HG03521 (cell line): Measurements from ENCODE around the gene PTCHD4.
"Not testable (repeated sequence)": the region's sequence is repeated elsewhere in the genome, so short reads cannot be mapped to it uniquely, and the experiment has no call there.

Experiments used
- ATAC-seq: cut with Tn5 transposase; IDR thresholded peaks from one replicate; pipeline ENCODE4 v1.9.1; 2021; ENCODE audit warnings: mild to moderate bottlenecking, moderate library complexity; ENCODE audit not compliant: unreplicated experiment

The PTCHD4 gene

DNA sequence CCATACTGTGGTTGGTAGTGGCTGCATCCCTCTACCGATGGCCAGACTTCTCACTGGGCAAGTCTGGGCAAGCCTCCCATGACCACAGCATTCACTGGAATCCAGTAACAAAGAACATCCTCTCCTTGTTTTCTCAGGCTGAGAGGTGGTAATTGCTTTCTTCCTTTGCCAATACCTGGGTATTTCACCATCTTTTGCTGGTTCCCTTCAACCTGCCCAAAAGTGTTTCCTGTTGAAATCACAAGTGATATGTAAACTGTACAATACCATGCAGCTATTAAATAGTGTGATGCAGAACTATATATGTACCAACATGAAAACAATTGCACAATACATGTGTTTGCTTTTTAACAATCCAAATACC is at the start of gene PTCHD4:
TSS of gene PTCHD4 (minus strand) at position 55 of the 364 bp plus-strand sequence. CDS start 42,240 bp downstream, outside the sequence.
- no peak for ATAC-seq

DNA sequence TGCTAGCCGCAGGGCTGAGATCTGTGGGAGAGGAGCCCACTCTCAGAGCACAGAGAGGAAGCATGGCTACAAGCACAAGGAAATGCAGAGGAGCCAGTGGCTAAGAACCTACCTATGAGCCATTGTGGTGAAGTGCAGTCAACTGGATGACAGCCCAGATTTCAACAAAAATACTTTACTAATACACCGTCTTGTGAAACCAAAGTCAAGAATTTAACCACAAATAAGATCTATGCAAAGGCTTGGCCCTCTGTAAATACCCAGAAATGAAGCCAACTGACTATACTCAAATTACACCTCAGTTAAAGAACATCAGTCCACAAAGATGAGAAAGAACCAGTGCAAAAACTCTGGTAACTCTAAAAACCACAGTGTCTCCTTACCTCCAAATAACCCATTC is 40.1 kb upstream of the PTCHD4 start:
- no peak for ATAC-seq

DNA sequence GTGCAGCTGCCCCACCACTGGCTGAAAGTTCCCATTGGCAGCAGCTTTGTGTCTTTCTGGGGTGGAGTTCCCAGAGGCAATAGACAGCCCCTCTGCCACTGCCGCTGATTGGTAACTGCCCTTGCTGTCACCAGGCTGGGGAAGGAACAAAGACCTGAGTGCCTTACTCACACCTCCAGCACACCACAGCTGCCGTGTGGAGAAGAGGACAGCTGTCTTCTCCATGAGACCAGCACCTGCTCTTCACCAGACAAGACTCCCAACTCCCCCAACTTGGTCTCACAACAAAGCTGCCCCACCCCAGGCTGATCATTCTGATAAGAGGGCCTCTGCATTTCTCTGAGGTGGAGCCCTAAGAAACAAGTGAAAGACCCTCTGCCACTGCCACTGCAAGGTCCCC is 39.7 kb upstream of the PTCHD4 start:
- no peak for ATAC-seq

DNA sequence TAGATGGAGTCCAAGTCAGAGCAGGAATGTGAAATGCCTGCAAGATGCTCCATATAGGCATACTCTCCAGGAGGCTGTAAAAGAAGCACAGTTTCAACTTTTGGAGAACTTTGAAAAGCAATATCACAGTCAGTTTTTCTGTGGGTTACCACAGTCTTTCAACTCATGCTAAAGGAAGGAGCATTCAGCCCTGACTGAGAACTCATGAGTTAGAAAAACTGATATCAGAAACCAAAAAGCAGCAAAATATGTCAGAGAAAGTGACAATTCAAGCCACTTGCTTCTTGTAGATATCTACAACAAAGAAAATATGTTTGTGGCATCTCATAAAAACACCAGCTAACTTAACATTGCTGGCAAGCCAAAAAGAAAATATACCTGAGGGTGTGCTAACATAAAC is 36.1 kb upstream of the PTCHD4 start:
- no peak for ATAC-seq

DNA sequence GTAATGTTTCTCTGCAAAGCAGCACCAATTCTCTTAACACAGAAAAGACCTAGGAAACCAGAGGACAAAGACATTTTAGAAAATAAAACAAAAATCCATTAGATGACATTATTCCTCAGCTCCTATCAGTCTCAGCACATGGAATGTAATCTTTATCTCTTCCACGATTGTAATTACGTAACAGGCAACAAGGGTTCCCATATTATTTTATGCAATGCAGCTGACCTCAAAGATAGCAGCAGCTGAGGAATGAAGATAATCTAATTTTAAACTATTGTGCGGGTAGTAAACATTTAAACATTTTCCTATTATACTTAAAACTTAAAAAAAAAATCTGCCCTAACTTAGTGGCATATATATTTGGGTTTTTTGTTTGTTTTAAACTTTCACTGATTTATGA is 33.0 kb upstream of the PTCHD4 start:
- ATAC-seq: no peak

DNA sequence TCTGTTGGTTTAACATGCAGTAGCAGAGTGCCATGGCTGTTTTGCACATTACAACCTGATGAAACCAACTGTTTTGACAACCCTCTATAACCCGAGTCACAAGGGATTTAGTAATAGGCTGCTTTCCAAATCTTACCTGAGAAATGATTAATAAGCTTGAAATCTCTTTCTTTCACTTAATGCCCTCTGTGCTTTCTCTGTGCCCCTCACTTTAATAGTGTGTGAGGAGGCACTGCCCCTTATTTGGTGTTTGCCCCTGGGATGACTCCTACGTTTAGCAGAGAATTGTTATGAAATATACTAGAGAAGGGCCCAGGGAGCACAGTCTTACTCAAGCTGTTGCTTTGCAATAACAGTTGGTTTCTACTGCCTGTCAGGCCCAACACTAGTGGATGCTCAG is 31.0 kb upstream of the PTCHD4 start:
- no peak for ATAC-seq

DNA sequence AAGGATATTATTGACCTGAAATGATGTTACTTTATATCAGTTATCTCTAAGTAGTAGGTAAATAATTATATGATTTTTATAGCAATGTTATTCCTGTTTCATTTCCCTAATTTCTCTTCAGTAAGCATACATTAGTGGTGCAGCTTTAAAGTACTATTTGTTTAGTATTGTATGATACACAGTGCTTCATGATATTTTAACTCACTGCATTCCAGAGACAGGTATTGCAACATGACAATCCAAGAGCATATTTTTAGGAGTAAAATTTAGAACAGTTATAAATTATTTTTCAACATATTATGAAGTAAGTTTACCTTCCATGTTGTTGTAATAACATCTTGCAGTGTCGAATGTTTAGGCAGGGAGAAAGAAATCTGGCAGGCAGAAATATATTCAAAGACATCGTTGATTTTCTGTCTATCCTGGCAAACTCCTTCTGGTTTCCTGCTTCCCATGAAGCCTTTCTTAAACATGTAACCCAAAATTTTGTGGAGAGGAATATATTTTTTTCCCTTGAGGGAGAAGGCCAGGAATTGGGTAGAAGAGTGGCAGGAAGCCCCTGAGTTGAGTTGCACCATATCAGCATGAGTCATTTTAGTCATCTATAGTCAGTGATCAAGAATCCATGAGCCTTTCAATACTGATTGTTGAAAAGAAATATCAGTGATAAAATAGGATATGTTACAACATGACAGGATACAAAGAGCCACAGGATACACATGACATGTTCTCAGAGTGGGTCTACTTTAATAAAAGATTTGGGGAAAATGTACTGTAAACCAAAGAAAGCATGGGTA is 29.0 kb upstream of the PTCHD4 start:
- ATAC-seq: no peak

DNA sequence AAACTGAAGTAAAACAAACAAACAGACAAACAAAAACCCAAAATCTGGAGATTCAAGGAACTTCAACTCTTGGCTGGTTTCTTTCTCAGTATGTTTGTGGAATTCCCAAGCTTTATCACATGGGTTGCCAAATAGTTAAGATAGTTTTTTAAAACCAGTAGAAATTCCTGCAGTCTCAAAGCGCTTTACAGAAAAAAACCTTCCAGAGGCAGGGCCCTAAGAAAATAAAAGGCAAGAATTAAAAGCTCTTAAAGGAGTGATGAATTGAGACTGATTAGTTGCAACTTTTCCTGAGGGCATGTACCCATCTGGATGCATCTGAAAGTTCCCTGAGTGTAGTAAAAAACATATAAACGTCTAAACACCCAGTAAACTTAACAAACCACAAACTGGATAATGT is 25.9 kb upstream of the PTCHD4 start:
- ATAC-seq: no peak

DNA sequence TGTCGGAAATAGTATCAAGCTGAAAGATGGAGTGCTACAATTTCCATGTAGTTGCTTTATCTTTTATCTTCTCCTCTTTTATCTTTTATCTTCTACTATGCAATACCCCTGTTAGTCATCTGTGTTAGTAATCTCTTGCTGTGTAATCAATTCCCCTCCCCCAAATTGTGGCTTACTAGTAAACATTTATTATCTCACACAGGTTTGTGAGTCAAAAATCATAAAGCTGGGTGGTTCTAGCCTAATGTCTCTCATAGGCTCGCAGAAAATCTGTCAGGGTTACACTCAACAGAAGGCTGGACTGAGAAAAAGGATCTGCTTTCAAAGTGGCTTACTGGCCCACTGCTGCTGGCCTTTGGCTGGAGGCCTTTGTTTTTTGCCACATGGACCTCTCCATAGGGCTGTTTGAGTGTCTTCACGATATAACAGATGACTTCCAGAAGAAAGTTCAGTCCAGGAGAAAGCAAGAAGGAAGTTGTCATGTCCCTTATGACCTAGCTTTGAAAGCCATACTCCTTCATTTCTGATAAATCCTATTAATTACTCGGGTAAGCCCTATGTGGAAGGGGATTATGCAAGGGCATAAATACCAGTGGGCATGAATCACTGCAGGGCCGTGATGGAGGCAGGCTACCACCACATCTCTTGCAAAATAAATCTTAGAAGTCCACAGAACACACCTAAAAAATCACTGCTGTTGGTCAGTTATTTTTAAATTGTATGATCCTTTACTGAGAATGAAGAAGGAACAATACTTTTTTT is 24.5 kb upstream of the PTCHD4 start:
- no peak for ATAC-seq

DNA sequence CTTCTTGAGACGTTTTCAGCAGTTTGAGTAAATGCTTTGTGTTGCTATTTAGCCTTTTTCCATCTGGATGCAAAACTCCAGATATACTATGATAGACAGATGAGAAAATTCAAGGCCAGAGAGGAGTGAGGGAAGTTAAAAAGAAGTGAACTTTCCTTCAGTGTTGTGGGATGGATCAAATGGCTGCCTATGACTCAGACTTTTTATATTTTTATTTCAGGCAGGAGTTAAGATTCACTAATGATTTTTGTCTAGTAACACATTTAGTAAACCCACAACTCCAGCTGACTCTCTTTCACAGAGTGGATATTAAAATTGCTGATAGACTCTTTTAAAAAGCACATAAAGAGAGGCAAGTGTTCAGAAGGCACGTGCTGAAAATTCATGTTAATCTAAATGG is 23.2 kb upstream of the PTCHD4 start:
- ATAC-seq: no peak

DNA sequence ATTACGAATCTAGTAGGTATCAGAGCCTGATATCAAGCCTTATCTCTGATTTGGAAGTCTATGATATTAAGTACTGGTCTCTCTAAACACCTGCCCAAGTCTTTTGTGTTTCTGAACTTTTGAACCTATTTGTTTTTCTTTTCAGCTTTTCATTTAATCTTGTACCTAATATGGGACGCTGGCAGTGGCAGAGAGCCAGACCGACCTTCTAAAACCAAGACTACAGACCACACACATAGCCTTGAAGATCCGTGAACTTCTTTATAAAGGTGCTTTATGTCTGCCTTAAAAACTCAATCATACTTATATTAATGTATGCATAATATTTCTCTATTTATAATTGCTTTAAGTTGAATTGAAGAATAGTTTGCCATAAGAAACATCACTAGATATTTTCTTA is 12.6 kb upstream of the PTCHD4 start:
- no peak for ATAC-seq

DNA sequence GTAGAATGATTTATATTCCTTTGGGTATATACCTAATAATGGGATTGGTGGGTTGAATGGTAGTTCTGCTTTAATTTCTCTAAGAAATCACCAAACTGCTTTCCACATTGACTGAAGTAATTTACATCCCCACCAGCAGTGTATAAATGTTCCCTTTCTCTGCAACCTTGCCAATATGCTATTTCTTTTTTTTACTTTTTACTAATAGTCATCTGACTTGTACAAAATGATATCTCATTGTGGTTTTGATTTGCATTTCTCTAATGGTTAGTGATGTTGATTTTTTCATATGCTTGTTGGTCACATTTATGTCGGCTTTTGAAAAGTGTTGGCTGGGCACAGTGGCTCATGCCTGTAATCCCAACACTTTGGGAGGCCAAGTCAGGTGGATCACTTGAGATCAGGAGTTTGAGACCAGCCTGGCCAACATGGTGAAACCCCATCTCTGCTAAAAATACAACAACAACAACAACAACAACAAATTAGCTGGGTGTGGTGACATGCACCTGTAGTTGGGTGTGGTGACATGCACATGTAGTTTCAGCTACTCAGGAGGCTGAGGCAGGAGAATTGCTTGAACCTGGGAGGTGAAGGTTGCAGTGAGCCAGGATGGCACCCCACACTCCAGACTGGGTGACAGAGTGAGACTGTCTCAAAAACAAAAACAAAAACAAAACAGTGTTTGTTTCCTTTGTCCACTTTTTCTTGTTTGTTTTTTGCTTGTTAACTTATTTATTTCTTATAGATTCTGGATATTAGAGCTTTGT is 11.2 kb upstream of the PTCHD4 start:
- ATAC-seq: not testable (repeated sequence)

DNA sequence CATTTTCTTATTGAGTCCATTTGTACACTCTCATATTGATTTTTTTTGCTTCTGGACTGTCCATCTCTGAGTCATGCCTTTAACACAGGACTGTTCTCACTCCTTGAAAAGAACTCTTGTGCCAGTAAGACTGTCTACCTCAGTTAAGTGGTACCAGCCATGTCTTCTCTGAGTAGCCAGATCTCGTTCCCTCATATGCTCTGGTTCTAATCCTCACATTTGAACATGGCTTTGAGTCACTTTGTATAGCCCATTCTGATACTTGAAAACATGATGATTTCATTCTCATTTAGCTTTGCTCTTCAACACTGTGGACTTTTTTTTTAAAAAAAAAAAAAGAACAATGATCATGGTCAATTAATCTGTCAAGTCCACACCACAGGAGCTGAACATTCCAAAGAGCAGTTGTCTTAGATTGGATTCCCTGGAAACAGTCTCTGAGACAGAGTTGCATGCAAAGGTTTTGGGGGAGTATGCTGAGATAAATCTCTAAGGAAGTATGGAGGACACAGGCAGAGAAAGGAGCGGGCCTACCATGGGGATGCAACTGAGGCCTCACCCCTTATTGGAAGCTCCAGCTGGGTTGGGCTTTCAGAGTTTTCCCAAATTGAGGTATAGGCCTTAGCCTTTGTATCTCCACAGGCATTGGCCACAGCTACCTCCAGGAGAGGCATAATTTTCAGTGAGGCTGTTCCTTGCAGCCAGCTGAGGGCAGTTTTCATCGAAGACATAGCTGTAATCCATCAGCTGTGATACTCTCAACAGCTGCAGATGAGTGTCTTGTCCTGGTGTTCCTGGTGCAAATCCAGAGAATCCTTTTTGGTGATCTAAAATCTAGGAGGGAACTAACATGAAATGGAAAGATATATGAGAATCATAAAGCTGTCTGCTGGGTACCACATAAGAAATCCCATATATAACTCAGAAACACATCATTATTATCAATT is 6.0 kb upstream of the PTCHD4 start:
- no peak for ATAC-seq

DNA sequence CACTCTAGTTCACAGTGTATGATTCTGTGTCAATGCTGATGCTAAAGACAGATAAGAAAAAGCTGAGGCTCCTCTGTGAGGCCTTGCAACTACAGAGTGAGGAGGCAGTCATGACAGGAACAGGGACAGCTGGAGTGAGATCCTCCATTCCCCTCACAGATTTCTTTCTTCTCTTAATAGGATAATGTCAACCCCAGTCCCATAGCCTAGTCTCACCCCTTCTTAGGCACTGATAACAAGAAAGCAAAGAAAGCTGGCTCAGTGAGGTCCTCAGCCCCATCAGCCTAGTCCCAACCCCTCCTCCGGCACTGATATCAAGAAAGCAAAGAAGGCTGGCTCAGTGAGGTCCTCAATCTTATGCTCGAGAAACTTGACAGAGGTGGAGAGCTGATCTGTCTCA is 2.1 kb upstream of the PTCHD4 start:
- ATAC-seq: no peak

DNA sequence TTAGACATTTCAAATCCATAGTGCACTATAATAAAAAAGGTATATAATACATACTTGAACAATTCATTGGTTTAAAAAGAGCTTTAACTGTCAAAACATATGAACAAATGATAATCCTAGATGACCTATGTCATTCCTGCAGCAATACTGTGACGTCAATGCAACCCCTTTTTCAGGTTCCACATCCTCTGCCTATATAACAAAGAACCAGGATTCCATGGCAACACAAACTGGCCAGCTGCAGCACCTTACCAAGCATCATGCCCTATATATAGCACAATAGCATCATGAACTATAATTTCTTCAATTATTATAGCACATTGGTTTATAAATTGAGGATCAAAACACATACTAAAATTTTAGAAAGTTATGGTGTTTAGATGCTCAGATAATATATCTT is 578 bp upstream of the PTCHD4 start:
- ATAC-seq: no peak

DNA sequence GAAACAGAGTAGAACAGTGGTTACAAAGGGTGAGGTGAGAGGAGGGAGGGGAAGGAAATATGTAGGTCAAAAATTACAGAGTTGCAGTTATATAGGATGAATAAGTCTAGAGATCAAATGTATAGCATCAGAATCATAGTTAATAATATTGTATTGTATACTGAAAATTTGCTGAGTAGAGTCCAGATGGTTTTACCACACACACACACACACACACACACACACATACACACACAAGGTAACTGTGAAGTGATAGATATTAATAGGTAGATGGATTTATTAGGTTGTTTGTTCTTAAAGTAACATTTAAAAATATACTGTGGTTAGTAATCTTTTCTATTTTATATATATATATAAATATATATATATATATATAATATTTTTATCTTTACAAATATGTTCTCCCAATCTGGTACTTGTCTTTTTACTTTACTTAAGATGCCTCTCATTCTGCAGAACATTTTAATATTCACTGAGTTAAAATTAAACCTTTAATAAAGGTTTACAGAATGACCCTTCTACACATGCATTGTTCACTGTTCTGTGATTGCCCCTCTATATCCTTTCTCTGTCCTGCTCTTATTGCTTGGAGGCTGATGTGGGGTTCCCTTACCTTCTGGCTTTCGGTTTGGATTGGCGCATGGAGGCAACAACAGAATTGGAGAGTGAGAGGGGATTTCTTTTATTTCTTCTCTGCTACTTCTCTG is 408 bp downstream of the PTCHD4 start:
- no peak for ATAC-seq

DNA sequence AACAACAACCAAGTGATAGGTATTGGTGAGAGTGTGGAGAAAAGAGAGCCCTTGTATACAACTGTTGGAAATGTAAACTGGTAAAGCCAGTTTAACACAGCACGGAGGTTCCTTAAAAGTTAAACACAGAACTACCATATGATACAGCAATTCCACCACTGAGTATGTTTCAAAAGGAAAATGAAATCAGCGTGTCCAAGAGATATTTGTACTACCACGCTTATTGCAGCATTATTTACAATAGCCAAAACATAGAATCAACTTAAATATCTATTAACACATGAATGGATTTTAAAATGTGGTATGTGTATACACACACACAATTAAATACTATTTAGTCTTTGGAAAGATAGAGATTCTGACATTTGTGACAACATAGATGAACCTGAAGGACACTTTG is 1.1 kb downstream of the PTCHD4 start:
- no peak for ATAC-seq

DNA sequence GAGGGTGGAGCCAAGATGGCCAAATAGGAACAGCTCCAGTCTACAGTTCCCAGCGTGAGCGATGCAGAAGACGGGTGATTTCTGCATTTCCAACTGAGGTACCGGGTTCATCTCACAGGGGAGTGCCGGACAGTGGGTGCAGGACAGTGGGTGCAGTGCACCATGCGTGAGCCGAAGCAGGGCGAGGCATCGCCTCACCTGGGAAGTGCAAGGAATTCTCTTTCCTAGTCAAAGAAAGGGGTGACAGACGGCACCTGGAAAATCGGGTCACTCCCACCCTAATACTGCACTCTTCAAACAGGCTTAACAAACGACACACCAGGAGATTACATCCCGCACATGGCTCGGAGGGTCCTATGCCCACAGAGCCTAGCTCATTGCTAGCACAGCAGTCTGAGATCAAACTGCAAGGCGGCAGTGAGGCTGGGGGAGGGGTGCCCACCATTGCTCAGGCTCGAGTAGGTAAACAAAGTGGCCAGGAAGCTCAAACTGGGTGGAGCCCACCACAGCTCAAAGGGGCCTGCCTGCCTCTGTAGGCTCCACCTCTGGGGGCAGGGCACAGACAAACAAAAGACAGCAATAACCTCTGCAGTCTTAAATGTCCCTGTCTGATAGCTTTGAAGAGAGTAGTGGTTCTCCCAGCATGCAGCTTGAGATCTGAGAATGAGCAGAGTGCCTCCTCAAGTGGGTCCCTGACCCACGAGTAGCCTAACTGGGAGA is 8.4 kb downstream of the PTCHD4 start:
- not testable (repeated sequence) for ATAC-seq

DNA sequence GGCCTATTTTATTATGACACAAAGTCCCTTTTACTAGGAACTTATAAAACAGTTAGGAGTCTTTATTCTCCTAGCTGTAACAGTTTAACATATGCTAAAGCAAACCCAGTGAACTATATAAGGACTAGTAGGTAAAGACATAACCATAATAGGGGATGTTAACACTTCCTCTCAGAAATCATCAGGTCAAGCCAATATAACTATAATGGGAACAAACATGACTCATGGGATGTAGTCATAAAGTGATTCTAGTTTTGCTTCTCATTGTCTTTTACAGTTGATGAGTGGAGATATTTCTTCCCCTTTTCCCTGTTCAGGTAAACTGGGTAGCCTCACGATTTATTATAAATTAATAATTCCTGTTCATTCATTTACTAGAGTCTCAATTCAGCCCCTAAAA is 9.7 kb downstream of the PTCHD4 start:
- ATAC-seq: no peak

DNA sequence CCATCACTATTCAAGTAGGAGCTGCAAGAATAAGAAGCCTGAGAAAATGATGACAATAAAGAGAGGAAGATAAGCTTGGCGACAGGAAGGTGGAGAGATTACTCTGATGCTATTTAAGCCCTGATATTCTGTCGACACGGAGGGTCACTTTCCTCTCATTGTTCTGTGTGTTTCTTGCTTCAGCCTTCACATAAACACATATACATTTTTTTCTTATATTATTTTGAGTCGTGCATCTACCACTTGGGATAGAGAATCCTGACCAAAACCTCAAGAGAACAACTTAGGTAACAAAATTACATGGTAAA is 10.5 kb downstream of the PTCHD4 start:
- ATAC-seq: no peak
